ENCODE data around the gene BPI.

DNA sequence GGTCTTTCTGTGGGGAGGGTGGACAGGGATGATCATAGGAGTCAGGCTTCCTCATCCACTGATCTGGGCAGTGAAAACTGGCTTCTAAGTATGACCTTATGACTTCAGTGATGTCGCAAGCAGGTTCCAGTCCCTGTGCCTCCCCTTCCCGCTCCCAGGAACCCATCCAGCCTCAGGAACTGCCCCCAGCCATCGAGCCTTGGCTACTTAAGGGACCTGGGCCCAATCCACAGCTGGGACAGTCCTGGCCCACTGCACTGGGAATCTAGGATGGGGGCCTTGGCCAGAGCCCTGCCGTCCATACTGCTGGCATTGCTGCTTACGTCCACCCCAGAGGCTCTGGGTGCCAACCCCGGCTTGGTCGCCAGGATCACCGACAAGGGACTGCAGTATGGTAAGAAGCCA, 42.3 kb downstream of the BPI start, which contains the start of gene LBP:
- TF ChIP-seq, protein P1, sequence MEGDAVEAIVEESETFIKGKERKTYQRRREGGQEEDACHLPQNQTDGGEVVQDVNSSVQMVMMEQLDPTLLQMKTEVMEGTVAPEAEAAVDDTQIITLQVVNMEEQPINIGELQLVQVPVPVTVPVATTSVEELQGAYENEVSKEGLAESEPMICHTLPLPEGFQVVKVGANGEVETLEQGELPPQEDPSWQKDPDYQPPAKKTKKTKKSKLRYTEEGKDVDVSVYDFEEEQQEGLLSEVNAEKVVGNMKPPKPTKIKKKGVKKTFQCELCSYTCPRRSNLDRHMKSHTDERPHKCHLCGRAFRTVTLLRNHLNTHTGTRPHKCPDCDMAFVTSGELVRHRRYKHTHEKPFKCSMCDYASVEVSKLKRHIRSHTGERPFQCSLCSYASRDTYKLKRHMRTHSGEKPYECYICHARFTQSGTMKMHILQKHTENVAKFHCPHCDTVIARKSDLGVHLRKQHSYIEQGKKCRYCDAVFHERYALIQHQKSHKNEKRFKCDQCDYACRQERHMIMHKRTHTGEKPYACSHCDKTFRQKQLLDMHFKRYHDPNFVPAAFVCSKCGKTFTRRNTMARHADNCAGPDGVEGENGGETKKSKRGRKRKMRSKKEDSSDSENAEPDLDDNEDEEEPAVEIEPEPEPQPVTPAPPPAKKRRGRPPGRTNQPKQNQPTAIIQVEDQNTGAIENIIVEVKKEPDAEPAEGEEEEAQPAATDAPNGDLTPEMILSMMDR (IDR thresholded peaks at IDR 0.05; ENCODE audit: insufficient read depth, low read length): no peak
- TF ChIP-seq, protein P2, sequence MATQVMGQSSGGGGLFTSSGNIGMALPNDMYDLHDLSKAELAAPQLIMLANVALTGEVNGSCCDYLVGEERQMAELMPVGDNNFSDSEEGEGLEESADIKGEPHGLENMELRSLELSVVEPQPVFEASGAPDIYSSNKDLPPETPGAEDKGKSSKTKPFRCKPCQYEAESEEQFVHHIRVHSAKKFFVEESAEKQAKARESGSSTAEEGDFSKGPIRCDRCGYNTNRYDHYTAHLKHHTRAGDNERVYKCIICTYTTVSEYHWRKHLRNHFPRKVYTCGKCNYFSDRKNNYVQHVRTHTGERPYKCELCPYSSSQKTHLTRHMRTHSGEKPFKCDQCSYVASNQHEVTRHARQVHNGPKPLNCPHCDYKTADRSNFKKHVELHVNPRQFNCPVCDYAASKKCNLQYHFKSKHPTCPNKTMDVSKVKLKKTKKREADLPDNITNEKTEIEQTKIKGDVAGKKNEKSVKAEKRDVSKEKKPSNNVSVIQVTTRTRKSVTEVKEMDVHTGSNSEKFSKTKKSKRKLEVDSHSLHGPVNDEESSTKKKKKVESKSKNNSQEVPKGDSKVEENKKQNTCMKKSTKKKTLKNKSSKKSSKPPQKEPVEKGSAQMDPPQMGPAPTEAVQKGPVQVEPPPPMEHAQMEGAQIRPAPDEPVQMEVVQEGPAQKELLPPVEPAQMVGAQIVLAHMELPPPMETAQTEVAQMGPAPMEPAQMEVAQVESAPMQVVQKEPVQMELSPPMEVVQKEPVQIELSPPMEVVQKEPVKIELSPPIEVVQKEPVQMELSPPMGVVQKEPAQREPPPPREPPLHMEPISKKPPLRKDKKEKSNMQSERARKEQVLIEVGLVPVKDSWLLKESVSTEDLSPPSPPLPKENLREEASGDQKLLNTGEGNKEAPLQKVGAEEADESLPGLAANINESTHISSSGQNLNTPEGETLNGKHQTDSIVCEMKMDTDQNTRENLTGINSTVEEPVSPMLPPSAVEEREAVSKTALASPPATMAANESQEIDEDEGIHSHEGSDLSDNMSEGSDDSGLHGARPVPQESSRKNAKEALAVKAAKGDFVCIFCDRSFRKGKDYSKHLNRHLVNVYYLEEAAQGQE (IDR thresholded peaks at IDR 0.05; ENCODE audit: insufficient replicate concordance, low read depth): no peak
- no peak for TF ChIP-seq POLR2AphosphoS5 (IDR thresholded peaks at IDR 0.05; ENCODE audit: low read depth)
- TF ChIP-seq GABPA (IDR thresholded peaks at IDR 0.05; ENCODE audit: low read depth): no peak
- no peak for TF ChIP-seq SPI1 (IDR thresholded peaks at IDR 0.05; ENCODE audit: borderline replicate concordance, low read depth)

All from HL-60 (cell line).